LNCAP (cell line): ENCODE measurements around the gene MCF2L2.

Experiments used
- CTCF ChIP-seq: fragments of 450-650 bp; IDR thresholded peaks from 2 replicates; pipeline ENCODE4 v1.5.1; 2017; ENCODE audit warnings: mild to moderate bottlenecking

MCF2L2 gene

GRCh38 chr3:183448369-183449128, 20.1 kb upstream of the MCF2L2 start:
- TF ChIP-seq CTCF, result no peak

DNA sequence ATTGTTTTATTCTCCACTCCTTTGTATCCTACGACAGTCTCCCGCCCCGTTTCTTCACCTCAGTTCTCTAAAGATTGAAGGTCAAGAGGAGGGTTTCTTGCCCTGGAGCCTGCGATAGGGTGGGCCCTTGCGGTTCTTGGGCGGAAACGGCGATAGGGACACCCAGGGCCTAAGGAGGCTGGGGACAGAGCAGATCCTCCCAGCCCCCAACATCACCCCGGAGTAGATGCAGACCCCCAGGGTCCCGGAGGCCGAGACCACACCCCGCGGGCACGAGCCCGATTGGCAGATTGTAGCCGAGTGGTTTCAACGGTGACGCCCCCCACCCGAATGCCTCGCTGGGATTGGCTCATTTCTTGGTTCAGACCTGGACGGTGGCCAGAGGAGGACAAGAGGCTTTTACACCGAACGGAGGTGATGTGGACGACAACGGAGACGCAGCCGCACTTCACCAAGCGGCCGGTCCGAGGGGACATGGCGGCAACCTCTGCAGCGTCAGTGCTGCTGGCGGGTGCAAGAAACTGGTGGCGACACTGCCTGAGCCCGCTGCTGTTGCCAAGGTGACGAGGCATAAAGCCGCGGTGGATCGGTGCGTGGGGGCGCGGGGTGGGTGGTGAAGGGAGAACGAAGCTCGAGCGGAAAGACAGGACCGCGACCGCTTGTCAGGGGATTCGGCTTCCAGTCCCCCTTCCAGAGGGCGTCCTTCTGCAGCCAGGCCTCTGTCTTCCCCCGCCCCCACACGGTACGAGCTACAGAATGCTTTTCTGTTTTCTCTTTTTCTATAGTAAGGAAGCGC, 19.0 kb upstream of the MCF2L2 start:
- no peak for TF ChIP-seq CTCF

- TF ChIP-seq CTCF, result no peak
Measured at GRCh38 chr3:183446838-183447205, 18.4 kb upstream of the MCF2L2 start.

DNA sequence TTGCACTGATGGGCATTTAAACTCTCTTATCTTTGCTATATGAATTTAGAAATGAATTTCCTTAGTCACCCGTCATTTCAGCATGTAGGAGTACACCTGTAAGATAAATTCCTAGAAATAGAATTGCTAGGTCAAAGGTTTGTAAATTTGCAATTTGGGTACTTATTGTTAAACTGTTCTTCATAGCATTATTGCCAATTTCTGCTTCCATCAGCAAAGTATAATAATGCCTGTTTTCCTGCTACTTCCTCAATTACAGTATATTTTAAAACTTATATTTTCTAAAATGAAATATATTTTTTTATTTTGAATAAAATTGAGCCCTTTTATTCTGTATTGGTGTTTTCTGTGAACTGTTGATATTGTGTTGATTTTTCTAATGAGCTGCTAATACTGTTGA, 16.3 kb upstream of the MCF2L2 start:
- TF ChIP-seq CTCF, result no peak

- TF ChIP-seq CTCF, result no peak
Measured at GRCh38 chr3:183443395-183444385, 15.3 kb upstream of the MCF2L2 start.

GRCh38 chr3:183442994-183443393, 14.6 kb upstream of the MCF2L2 start:
- TF ChIP-seq CTCF, result no peak

DNA sequence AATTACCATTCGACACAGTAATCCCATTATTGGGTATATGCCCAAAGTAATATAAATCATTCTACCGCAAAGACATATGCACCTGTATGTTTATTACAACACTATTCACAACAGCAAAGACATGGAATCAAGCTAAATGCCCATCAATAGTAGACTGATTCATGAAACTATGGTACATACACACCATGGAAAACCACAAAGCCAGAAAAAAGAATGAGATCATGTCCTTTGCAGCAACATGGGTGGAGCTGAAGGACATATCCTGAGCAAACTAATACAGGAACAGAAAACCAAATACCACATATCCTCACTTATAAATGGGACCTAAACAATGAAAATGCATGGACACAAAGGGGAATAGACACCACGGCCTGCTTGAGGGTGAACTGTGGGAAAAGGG, 11.1 kb upstream of the MCF2L2 start:
- TF ChIP-seq CTCF, result no peak
